B cell (primary cell): ENCODE data around the gene ESYT3. TPM values are rescaled to one million over a fixed set of nuclear protein-coding genes. Genes with fewer than 3 reads are reported as not detected.

Source experiments
- ATAC-seq: fragments of 200-7000 bp; cut with Tn5 transposase; one replicate; pipeline ENCODE4 v1.10.0; 2021; ENCODE audit warnings: low read depth, mild to moderate bottlenecking, moderate number of reproducible peaks, moderate library complexity
- CTCF ChIA-PET: fragments of 350-600 bp; sonication (Branson Sonifier 250); formaldehyde crosslinking; loops from one replicate; lab custom pipeline; 2021; ENCODE audit warnings: antibody characterized with exemption, inconsistent platforms; lab: Charles Lee
- POLR2A ChIA-PET: fragments of 350-600 bp; sonication (Branson Sonifier 250); formaldehyde crosslinking; loops from one replicate; lab custom pipeline; 2021; ENCODE audit warnings: antibody characterized with exemption; lab: Charles Lee
- DNase-seq: peaks from one replicate; pipeline ENCODE4 v3.0.0; 2013
- H2AFZ ChIP-seq: 2 replicates; pipeline ENCODE4 v1.6.1; 2012; ENCODE audit warnings: mild to moderate bottlenecking, low read depth, low read length; ENCODE audit not compliant: insufficient read depth, poor library complexity, severe bottlenecking
- H3K27ac ChIP-seq, 2 donors: 1 replicate in 1 of 2; 2 replicates in 1 of 2; pipeline ENCODE4 v1.5.1; 2012 to 2013; ENCODE audit warnings: low read length in 2 of 2, mild to moderate bottlenecking in 2 of 2, moderate library complexity in 1 of 2
- H3K27me3 ChIP-seq, 4 experiments: fragments of 200-600 bp in 1 of 4; sonication (generic) in 1 of 4; replicated peaks in 1 of 4; 1 replicate in 2 of 4; 2 replicates in 2 of 4; pipeline versions ENCODE4 v1.6.1 to v1.7.0; 2013 to 2016; ENCODE audit warnings: low read length in 3 of 4, mild to moderate bottlenecking in 2 of 4, mixed read lengths in 1 of 4, moderate library complexity in 1 of 4; ENCODE audit not compliant: insufficient read depth in 4 of 4, control insufficient read depth in 3 of 4; ENCODE audit errors: control extremely low read depth in 1 of 4
- H3K36me3 ChIP-seq, 2 experiments: replicated peaks in 1 of 2; 1 replicate in 1 of 2; 2 replicates in 1 of 2; pipeline versions ENCODE4 v1.6.1 to v1.7.1; 2013; ENCODE audit warnings: low read length in 1 of 2; ENCODE audit not compliant: insufficient read depth in 2 of 2, control insufficient read depth in 1 of 2; ENCODE audit errors: control extremely low read depth in 1 of 2, extremely low read depth in 1 of 2
- H3K4me1 ChIP-seq, 2 donors: fragments of 200-600 bp in 1 of 2; sonication (generic) in 1 of 2; 1 replicate in 1 of 2; 2 replicates in 1 of 2; pipeline versions ENCODE4 v1.5.1 to v1.6.1; 2013 to 2017; ENCODE audit warnings: low read length in 2 of 2; ENCODE audit not compliant: control insufficient read depth in 2 of 2, insufficient read depth in 2 of 2
- H3K4me2 ChIP-seq: replicated peaks from 2 replicates; pipeline ENCODE3; 2012; ENCODE audit warnings: mild to moderate bottlenecking, low read depth, low read length; ENCODE audit not compliant: poor library complexity, severe bottlenecking
- H3K4me3 ChIP-seq, 5 experiments: fragments of 200-600 bp in 1 of 5; sonication (generic) in 1 of 5; 1 replicate in 3 of 5; 2 replicates in 2 of 5; pipeline versions ENCODE4 v1.5.1 to v1.7.0; 2011 to 2016; ENCODE audit warnings: low read length in 4 of 5, mild to moderate bottlenecking in 4 of 5, low read depth in 2 of 5, control low read depth in 1 of 5, moderate library complexity in 1 of 5; ENCODE audit not compliant: insufficient read depth in 1 of 5; ENCODE audit errors: control extremely low read depth in 1 of 5, extremely low read depth in 1 of 5
- H3K79me2 ChIP-seq: fragments of 200-600 bp; sonication (generic); one replicate; pipeline ENCODE4 v1.6.0; 2016; ENCODE audit warnings: low read length; ENCODE audit not compliant: control insufficient read depth, insufficient read depth
- H3K9ac ChIP-seq: fragments of 200-600 bp; sonication (generic); 2 replicates; pipeline ENCODE4 v1.6.1; 2017; ENCODE audit warnings: mild to moderate bottlenecking, low read length, moderate library complexity
- H3K9me3 ChIP-seq, 3 donors: one replicate each; pipeline versions ENCODE4 v1.6.1 to v1.7.1; 2013; ENCODE audit warnings: low read length in 2 of 3; ENCODE audit not compliant: control insufficient read depth in 2 of 3, insufficient read depth in 1 of 3; ENCODE audit errors: control extremely low read depth in 1 of 3
- H4K20me1 ChIP-seq: 2 replicates; pipeline ENCODE4 v1.6.0; 2012; ENCODE audit warnings: mild to moderate bottlenecking, low read length; ENCODE audit not compliant: insufficient read depth, control insufficient read depth, poor library complexity, severe bottlenecking
- H3K27ac Mint-ChIP-seq: one replicate; pipeline ENCODE4 v1.8.0; 2021; ENCODE audit warnings: mixed read lengths
- H3K27me3 Mint-ChIP-seq: one replicate; pipeline ENCODE4 v1.8.0; 2021; ENCODE audit warnings: mixed read lengths
- H3K4me1 Mint-ChIP-seq: one replicate; pipeline ENCODE4 v1.8.0; 2021; ENCODE audit warnings: mixed read lengths
- H3K4me3 Mint-ChIP-seq: one replicate; pipeline ENCODE4 v1.8.0; 2021; ENCODE audit warnings: mixed read lengths
- H3K9me3 Mint-ChIP-seq: one replicate; pipeline ENCODE4 v1.8.0; 2022; ENCODE audit warnings: mixed read lengths; ENCODE audit not compliant: insufficient read depth
- EZH2 ChIP-seq: IDR thresholded peaks from 2 replicates; pipeline ENCODE4 v1.6.1; 2012; ENCODE audit warnings: borderline replicate concordance, low read depth, mild to moderate bottlenecking, moderate library complexity, low read length; ENCODE audit not compliant: insufficient read depth, poor library complexity, severe bottlenecking
- WGBS: methylation state at CpG from one replicate; pipeline ENCODE4 v1.1.5; 2013; ENCODE audit warnings: missing lambda C conversion rate; ENCODE audit not compliant: insufficient coverage; 5-methylcytosine and 5-hydroxymethylcytosine counted together
- intact Hi-C: fragments of 100-400 bp; cut with micrococcal nuclease; formaldehyde crosslinking; loops from one replicate; pipeline ENCODE4 v1.10.0; 2022
- polyA plus RNA-seq: library from polyadenylated mRNA; depleted of rRNA; stranded (reverse); fragments of >200 nt; gene quantifications from 2 replicates; pipeline ENCODE4 v1.2.3, GENCODE V29; 2012
- total RNA-seq, 2 donors: library from RNA; stranded (reverse); fragments of 120-200 nt in 1 of 2; gene quantifications; 1 replicate in 1 of 2; 2 replicates in 1 of 2; pipeline versions ENCODE4 v1.2.3 to v1.2.4, GENCODE V29; 2013 to 2022
- TF ChIP-seq, protein P1 (sequence below): fragments of 200-600 bp; IDR thresholded peaks from one replicate; pipeline ENCODE4 v1.8.0; 2022; ENCODE audit warnings: antibody characterized with exemption, mild to moderate bottlenecking

The ESYT3 gene
- total and polyA plus RNA-seq, 2 donors (not counting 1 experiment from before 2014, with no cell fraction given) = not detected

DNA sequence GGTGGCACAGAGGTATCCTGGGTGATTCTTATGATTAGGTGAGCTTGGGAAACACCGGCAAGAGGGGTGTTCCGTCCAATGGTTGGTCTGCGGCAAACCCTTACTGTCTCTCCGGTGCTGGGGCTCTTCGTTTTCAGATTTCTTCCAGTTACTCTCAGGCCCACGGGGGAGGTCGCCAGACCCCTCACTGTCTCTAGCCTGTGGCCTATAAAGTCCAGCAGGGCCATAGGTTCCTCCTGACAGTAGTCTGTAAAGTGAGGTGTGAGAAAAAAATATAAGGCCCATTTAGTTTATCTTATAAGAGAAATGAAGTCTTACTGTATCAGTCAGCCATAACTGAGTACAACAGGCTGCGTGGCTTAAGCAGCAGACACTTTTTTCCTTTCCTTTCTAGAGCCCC is 1.4 kb downstream of the ESYT3 start:
- 90% methylated on average over 7 of the region's 8 CpGs for WGBS
- H4K20me1 ChIP-seq = no peaks in the 10 kb centered on the region
- H3K9ac ChIP-seq = no peak overlapping the region
- peaks cover 0 to 48% (median 22%) of the 10 kb centered on the region in 4 experiments for H3K27me3 ChIP-seq
- ChIA-PET CTCF (no interaction called here), POLR2A (no interaction called here)
- TF ChIP-seq EZH2 = no peak
- TF ChIP-seq, protein P1, sequence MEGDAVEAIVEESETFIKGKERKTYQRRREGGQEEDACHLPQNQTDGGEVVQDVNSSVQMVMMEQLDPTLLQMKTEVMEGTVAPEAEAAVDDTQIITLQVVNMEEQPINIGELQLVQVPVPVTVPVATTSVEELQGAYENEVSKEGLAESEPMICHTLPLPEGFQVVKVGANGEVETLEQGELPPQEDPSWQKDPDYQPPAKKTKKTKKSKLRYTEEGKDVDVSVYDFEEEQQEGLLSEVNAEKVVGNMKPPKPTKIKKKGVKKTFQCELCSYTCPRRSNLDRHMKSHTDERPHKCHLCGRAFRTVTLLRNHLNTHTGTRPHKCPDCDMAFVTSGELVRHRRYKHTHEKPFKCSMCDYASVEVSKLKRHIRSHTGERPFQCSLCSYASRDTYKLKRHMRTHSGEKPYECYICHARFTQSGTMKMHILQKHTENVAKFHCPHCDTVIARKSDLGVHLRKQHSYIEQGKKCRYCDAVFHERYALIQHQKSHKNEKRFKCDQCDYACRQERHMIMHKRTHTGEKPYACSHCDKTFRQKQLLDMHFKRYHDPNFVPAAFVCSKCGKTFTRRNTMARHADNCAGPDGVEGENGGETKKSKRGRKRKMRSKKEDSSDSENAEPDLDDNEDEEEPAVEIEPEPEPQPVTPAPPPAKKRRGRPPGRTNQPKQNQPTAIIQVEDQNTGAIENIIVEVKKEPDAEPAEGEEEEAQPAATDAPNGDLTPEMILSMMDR = no peak
- peaks cover 0 to 10% (median 0%) of the 10 kb centered on the region in 3 donors for H3K9me3 ChIP-seq
- H3K36me3 ChIP-seq = no peaks in the 10 kb centered on the region
- H3K4me3 Mint-ChIP-seq = no peak overlapping the region
- peaks cover 15% of the 10 kb centered on the region for H3K4me1 Mint-ChIP-seq
- no peaks in the 10 kb centered on the region for H3K79me2 ChIP-seq
- no peak overlapping the region for H3K27ac Mint-ChIP-seq
- ATAC-seq (no peak), DNase-seq (no peak)
- no peak overlapping the region for H3K4me2 ChIP-seq
- no peaks in the 10 kb centered on the region for H3K9me3 Mint-ChIP-seq
- H3K4me3 ChIP-seq = no peak overlapping the region
- no peak overlapping the region for H2AFZ ChIP-seq
- peaks cover 57% of the 10 kb centered on the region for H3K27me3 Mint-ChIP-seq
- intact Hi-C loops = no loop called here
- no peak overlapping the region for H3K27ac ChIP-seq
- H3K4me1 ChIP-seq = peaks cover 13 to 16% of the 10 kb centered on the region in 2 donors

DNA sequence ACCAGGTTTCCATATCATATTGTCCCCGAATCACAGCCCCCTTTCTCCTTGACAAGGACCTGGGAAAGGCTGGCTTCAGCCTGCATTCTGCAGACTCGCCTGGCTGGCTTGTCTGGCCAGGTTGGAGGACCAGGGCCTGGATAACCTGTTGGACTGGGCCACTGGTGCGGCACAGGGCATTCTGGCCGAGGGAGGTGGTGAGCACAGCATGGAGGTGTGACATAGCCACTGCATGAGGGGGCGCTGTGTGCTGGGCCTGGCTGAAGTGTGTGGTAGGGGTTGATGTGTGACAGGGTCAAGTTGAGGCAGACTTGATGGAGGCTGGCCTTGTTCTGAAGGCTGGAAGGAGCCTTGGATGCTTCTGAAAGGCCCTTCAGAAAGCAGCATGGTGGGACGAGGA is 2.9 kb downstream of the ESYT3 start:
- ATAC-seq (no peak), DNase-seq (no peak)
- WGBS = 91% methylated on average over 6 of the region's 6 CpGs
- H3K27me3 Mint-ChIP-seq = peaks cover 48% of the 10 kb centered on the region
- H3K4me2 ChIP-seq = no peak overlapping the region
- H3K27ac Mint-ChIP-seq = no peak overlapping the region
- no peak overlapping the region for H3K4me3 ChIP-seq
- H3K4me1 ChIP-seq = peaks cover 13 to 16% of the 10 kb centered on the region in 2 donors
- ChIA-PET POLR2A (no interaction called here), CTCF (no interaction called here)
- H3K79me2 ChIP-seq = no peaks in the 10 kb centered on the region
- TF ChIP-seq EZH2 = no peak
- TF ChIP-seq, protein P1 = no peak
- H2AFZ ChIP-seq = no peak overlapping the region
- H4K20me1 ChIP-seq = no peaks in the 10 kb centered on the region
- peaks cover 15% of the 10 kb centered on the region for H3K4me1 Mint-ChIP-seq
- H3K9ac ChIP-seq = no peak overlapping the region
- no peaks in the 10 kb centered on the region for H3K36me3 ChIP-seq
- no peak overlapping the region for H3K27ac ChIP-seq
- no peaks in the 10 kb centered on the region for H3K9me3 Mint-ChIP-seq
- H3K4me3 Mint-ChIP-seq = no peak overlapping the region
- H3K9me3 ChIP-seq = peaks cover 0 to 10% (median 0%) of the 10 kb centered on the region in 3 donors
- intact Hi-C loops = no loop called here
- peaks cover 0 to 40% (median 20%) of the 10 kb centered on the region in 4 experiments for H3K27me3 ChIP-seq
